GM18870 (cell line): Measurements from ENCODE around the gene AGAP2.
A peak's percentile ranks its signal among the peaks of the same experiment; 100 is the strongest.
"Not testable (repeated sequence)": the region's sequence is repeated elsewhere in the genome, so short reads cannot be mapped to it uniquely, and the experiment has no call there.

Experiments used
- ATAC-seq: cut with Tn5 transposase; IDR thresholded peaks from one replicate; pipeline ENCODE4 v1.9.1; 2021; ENCODE audit warnings: moderate library complexity; ENCODE audit not compliant: unreplicated experiment

Gene AGAP2

GRCh38 chr12:57738661-57739237 is at the start of gene AGAP2:
Gene AGAP2 (minus strand): TSS chr12:57738742. CDS start chr12:57738246, 496 bp downstream.
- ATAC-seq: no peak

- ATAC-seq: no peak
These were observed 45.3 kb upstream of the AGAP2 start for GRCh38 chr12:57783861-57784260.

GRCh38 chr12:57783466-57783801 is 44.9 kb upstream of the AGAP2 start:
- ATAC-seq: no peak

DNA sequence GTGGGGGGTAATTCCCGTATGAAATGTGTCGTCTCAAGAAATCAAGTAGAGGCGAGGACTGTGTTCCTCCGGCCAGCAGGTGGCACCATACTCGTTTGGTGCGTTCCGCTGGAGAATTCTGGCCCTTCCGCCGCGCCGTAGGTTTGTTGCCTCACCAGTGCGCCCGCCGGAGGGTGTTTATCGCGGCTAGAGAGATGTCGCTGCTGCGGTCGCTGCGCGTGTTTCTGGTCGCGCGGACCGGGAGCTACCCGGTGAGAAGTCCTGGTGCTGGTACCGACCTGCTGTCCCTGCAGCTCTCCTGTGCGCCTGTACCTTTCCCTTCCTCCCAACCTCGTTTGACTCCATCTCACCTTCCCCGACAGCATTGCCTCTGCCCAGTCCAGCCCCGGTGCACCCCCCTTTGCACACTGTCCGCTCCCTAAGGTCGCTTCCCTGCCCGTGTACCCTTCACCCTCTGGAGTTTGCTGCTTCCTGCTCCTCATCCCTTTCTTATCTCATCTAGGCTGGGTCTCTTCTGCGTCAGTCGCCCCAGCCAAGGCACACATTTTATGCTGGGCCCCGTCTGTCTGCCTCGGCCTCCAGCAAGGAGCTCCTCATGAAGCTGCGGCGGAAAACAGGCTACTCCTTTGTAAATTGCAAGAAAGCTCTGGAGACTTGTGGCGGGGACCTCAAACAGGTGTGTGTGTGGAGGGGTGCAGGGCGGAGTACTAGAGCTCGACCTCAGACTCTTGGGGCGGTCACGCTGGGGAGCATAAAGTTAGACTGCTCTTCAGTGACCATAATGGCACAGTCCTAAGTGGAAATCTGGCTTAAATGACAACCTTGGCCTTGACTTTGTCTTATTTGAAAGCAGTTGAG is 44.3 kb upstream of the AGAP2 start, which contains the start of gene TSFM:
TSS of gene TSFM (plus strand) at position 180 of the 858 bp plus-strand sequence. CDS start at position 195, 15 bp downstream.
- peak; percentile 63 for ATAC-seq

DNA sequence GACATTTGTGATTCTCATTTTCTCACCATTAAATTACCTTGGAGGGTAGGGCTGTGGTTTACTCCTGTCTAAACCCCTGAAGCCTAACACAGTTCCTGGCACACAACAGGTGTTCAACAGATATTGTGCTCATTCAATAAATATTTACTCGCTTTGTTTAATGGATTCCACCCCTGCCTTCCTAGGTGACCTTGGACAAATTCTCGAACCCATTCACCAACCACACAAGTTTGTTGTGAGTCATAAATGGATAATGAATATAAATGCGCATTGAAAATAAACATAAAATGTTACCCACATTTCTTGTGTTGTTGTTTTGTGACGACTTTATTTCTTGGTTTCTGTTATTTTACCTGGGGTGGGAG is 43.7 kb upstream of the AGAP2 start:
- no peak for ATAC-seq

GRCh38 chr12:57781801-57782200 is 43.3 kb upstream of the AGAP2 start:
- ATAC-seq: no peak

DNA sequence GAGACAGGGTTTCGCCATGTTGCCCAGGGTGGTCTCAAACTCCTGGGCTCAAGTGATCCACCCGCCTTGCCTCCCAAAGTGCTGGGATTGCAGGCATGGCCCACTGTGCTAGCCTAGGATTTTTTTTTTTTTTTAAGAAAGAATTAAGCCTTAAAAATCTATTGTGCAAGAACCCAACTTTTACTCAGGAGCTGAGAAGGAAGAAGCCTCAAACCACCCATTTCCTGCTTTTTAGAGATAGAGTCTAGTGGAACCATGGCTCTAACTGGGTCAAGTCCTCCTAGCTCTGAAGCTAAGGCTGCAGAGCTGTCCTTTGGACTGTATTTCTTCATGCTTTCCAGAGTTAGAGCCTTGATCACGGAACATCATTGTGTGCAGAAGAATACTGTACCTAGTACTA is 42.7 kb upstream of the AGAP2 start:
- no peak for ATAC-seq

DNA sequence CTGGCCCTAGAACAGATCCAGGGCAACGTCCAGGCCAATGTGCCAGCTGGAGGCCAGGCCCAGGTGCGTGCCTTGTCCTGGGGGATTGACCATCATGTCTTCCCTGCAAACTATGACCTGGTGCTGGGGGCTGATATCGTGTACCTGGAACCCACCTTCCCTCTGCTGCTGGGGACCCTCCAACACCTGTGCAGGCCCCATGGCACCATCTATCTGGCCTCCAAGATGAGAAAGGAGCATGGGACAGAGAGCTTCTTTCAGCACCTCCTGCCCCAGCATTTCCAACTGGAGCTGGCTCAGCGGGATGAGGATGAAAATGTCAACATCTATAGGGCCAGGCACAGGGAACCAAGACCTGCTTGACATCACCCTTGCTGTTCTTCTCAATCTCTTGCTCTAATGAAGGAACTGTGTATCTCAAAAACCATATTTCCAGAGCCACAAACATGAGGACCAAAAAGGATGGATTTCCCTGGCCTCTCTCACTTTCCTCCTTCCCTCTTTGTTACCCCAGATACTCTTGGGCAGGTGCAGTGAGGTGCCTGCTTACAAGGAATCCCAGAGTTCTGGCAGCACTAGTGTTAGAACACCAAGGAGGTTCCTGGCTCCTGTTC is 41.8 kb upstream of the AGAP2 start:
- ATAC-seq: no peak

- ATAC-seq: no peak
These were observed 41.2 kb upstream of the AGAP2 start for GRCh38 chr12:57779736-57780135.

GRCh38 chr12:57777911-57778310 is 39.4 kb upstream of the AGAP2 start:
- no peak for ATAC-seq

GRCh38 chr12:57777367-57777766 is 38.8 kb upstream of the AGAP2 start:
- ATAC-seq: no peak

DNA sequence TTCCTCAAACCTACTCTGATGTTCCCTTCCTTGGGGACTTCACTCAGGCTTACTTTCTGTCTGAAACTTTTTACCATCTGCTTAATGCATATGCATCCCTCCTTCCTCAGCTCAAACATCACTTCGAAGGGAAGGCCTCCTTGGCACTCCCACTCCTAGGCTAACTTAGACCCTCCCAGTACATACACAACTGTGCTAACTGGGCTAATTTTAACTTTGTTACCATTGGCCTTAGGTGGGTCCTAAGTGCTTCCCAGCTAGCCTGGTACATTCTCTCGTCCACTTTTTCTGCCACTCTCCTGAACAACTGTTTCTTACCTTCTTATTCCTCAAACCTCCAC is 37.7 kb upstream of the AGAP2 start:
- no peak for ATAC-seq

DNA sequence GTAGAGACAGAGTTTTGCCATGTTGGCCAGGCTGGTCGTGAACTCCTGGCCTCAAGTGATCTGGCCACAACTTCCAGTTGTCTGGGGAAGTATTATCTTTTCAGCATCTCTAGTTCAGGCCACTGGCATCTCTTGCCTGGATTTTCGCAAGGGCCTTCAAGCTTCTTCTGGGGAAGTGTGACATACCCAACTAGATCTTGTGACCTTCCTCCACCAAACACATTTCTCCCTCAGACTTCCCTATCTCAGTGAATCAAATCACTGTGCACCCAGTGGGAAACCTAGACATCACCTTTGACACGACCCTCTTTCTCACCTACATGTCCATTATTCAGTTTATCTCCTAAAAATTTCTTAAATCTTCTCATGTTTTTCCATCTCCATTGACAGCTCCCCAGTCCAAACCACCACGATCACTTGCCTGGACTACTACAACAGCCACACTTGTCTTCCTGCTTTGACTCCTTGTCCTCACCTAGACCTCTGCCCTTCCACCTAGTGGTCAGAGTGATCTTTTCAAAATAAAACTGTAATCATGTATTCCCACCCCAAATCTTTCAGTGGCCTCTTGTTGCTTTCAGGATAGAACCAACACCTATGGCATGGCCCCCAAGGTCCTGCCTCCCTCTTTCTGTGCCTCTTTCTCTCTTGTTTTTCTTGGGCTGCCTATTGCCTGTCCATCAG is 37.2 kb upstream of the AGAP2 start:
- no peak for ATAC-seq

GRCh38 chr12:57775044-57775443 is 36.5 kb upstream of the AGAP2 start:
- no peak for ATAC-seq

DNA sequence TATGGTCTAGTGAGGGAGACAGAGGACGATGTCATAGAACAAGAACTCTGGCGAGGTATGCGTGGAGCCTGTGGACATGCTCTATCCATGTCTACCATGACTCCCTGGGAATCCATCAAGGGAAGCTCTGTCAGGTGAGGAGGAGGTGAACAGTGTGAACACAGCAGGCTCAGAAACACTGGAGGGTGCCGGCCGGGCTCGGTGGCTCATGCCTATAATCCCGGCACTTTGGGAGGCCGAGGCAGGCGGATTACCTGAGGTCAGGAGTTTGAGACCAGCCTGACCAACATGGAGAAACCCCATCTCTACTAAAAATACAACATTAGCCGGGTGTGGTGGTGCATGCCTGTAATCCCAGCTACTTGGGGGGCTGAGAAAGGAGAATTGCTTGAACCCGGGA is 36.1 kb upstream of the AGAP2 start:
- not testable (repeated sequence) for ATAC-seq

DNA sequence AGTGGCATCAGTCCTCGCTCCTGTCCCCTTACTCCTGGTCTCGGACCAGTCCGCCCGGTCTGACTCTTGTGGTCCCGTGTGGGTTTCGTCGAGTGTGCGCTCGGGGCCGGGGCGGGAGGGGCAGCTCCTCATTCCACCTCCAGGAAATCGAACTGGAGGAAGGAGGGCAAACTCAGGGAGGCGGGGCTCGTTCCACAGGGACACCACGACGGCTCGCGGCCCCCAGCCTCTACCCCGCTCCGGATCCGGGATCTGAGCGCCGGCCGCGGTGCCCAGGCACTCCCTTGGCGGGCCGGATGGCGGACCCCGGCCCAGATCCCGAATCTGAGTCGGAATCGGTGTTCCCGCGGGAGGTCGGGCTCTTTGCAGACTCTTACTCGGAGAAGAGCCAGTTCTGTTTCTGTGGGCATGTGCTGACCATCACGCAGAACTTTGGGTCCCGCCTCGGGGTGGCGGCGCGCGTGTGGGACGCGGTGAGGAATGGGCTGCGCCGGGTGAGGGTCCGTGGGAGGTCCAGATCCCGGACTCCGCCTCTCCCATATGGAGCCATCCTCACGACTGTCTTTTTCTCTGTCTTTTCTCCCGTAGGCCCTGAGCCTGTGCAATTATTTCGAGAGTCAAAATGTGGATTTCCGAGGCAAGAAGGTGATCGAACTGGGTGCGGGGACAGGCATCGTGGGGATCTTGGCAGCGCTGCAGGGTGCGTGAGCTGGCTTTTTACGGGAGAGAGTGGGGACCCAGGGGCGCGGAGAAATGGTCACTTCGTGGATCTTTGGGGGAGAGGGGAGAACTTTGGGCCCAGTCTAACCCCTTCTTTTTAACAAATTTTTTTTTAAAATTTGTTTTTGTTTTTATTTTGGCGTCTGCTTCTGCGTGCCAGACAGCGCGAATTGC is 34.1 kb upstream of the AGAP2 start, which contains the start of gene EEF1AKMT3:
TSS of gene EEF1AKMT3 (plus strand) at position 186 of the 894 bp plus-strand sequence. CDS start at position 297, 111 bp downstream.
- no peak for ATAC-seq

DNA sequence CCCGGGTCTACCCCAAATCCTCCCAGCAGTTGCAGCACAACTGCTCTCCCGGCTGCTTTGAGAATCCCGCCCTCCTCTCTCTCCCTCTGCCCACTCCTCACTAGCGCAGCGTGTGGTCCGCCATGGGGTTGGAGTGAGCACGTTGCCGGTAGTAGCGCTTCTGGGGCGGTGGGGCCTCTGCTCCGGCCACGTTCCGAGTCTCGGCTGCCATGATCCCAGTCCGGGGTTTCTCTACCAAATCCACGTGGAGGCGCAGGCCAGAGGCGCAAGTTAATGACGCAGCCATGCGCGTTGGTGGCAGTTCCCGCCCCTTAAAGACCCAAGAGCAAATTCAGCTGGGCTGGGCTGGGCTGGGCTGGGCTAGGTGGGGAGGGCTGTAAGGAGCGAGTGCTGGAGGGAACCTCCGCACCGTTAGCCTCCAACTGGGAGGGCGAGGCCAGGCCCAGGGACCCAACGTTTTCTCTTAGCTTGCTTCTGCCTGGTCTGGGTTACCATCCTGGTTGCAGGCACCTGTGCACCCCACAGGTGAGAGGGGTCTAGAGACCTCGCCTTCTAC is 33.4 kb upstream of the AGAP2 start, which contains the start of gene METTL1:
TSS of gene METTL1 (minus strand) at position 233 of the 556 bp plus-strand sequence. CDS start at position 211, 22 bp downstream.
- ATAC-seq: peak; percentile 71

DNA sequence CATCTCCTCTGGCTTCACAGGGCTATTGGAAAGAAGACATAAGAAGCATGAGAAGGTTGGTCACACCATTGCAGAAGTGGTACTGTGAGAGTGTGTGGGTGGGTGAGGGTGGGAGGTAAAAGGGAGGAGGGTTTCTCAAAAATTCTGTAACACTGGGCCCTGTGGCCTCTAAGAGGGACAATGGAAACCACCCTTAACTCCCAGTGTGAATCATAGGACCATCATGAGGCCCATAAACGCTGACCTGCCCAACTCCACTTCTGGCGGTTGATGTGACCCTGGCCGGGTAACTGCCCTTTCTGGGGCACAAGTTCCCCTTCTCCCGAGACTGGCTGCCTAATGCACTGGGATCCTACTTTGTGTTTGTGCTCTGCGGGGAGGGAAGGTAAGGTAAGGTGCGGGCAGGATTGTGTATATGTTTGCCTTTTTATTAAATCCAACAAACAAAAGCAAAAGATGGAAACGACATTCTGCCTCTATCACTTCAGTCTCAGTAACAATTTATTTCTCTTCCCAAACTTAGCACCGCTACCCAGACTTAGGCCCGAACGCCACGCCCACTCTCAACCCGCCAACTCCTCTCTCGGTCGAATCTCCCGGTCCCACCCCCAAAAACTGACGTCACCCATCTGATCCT is 32.8 kb upstream of the AGAP2 start:
- peak; percentile 75 for ATAC-seq

DNA sequence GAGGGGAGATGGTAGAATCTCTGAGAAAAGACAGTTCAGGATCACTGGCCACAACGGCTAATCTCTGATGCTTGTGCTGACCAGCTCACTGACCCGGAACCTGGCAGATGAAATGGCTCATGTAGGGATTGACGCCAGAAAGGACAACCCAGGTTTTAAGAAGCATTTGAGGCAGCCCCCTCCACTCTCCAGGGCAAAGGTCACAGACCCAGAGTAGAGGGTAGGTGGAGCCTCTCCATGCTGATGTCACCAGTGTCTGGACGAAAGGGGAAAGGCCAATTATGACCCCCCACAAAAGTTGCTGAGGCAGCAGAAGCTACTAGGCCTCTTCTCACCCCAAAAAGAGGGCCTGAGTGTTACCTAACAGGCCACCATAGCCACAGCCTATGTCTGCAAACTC is 32.2 kb upstream of the AGAP2 start:
- no peak for ATAC-seq

DNA sequence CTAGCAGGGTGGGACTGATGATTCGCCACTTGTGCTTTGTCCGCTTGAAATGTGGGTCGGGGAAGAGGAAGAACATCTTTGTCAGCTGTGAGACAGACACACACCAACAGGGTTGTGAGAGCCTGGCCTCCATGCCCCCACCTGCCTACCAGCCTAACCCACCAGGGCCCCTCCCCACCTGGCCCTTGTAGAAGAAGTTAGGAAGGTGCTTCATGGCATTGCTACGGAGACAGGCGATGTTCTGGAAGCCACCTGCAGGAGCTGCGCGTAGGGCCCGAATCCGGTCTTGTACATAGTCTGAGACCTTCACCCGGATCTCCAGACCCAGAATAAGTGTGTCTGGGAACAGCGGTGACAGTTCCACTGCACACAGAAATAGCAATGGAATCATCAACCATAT is 31.1 kb upstream of the AGAP2 start:
- ATAC-seq: no peak
